ENCODE results near the gene GNA12. TPM values are rescaled to one million over a fixed set of nuclear protein-coding genes. Genes with fewer than 3 reads are reported as not detected.

The GNA12 gene
- polyA plus RNA-seq, 1 donor (not counting 4 experiments of a cell fraction or from before 2014, with no cell fraction given): 35.5 TPM

GRCh38 chr7:2723138-2723850, 120.8 kb downstream of the GNA12 start:
- no peak overlapping the region for H3K27ac ChIP-seq (ENCODE audit: control insufficient read depth, insufficient read depth, low read length)
- no peaks in the 10 kb centered on the region for H3K9me1 ChIP-seq (ENCODE audit: control insufficient read depth, extremely low read depth, insufficient read depth, low read length)
- peaks cover 8% of the 10 kb centered on the region for H3K4me1 ChIP-seq (ENCODE audit: control insufficient read depth, extremely low read depth, insufficient read depth, low read length)
- FAIRE-seq: no peak
- no peak for DNase-seq (ENCODE audit: low read depth, low spot score)
- H2AFZ ChIP-seq (ENCODE audit: control insufficient read depth, low read length): no peak overlapping the region
- H3K4me3 ChIP-seq (ENCODE audit: control insufficient read depth in 2 of 3, extremely low read depth in 1 of 3, insufficient read depth in 2 of 3, low read depth in 1 of 3, low read length in 3 of 3): no peak overlapping the region
- no peak overlapping the region for H3K4me2 ChIP-seq (ENCODE audit: control insufficient read depth, extremely low read depth, insufficient read depth, low read depth, low read length)
- H3K27me3 ChIP-seq (ENCODE audit: control insufficient read depth, extremely low read depth, insufficient read depth, low read length): no peaks in the 10 kb centered on the region
- H3K9me3 ChIP-seq (ENCODE audit: control insufficient read depth, low read depth, low read length): no peaks in the 10 kb centered on the region
- no peak overlapping the region for H3K9ac ChIP-seq (ENCODE audit: control insufficient read depth, extremely low read depth, insufficient read depth, low read length)
- H3K36me3 ChIP-seq (ENCODE audit: control insufficient read depth in 2 of 2, extremely low read depth in 1 of 2, insufficient read depth in 2 of 2, low read length in 2 of 2): peaks cover 5 to 8% of the 10 kb centered on the region in 2 experiments
- dilution Hi-C loops (cut with MboI; ENCODE audit: extremely low pct_ligation_motif_present, low sequenced_read_pairs): no loop called here
- no peaks in the 10 kb centered on the region for H4K20me1 ChIP-seq (ENCODE audit: control insufficient read depth, extremely low read depth, insufficient read depth, low read length)
- TF ChIP-seq EZH2 (IDR thresholded peaks at IDR 0.05; ENCODE audit: low read length): no peak
- H3K79me2 ChIP-seq (ENCODE audit: control insufficient read depth, insufficient read depth, low read length): no peaks in the 10 kb centered on the region

- Histone ChIP-seq H2AFZ (ENCODE audit: control insufficient read depth, low read length) (no peak overlapping the region), H3K9ac (ENCODE audit: control insufficient read depth, extremely low read depth, insufficient read depth, low read length) (no peak overlapping the region), H3K79me2 (ENCODE audit: control insufficient read depth, insufficient read depth, low read length) (no peaks in the 10 kb centered on the region), H3K27ac (ENCODE audit: control insufficient read depth, insufficient read depth, low read length) (no peak overlapping the region), H3K27me3 (ENCODE audit: control insufficient read depth, extremely low read depth, insufficient read depth, low read length) (no peaks in the 10 kb centered on the region), H4K20me1 (ENCODE audit: control insufficient read depth, extremely low read depth, insufficient read depth, low read length) (no peaks in the 10 kb centered on the region), H3K4me2 (ENCODE audit: control insufficient read depth, extremely low read depth, insufficient read depth, low read depth, low read length) (no peak overlapping the region), H3K4me3 (ENCODE audit: control insufficient read depth in 2 of 3, extremely low read depth in 1 of 3, insufficient read depth in 2 of 3, low read depth in 1 of 3, low read length in 3 of 3) (no peak overlapping the region), H3K9me3 (ENCODE audit: control insufficient read depth, low read depth, low read length) (no peaks in the 10 kb centered on the region), H3K9me1 (ENCODE audit: control insufficient read depth, extremely low read depth, insufficient read depth, low read length) (no peaks in the 10 kb centered on the region), H3K36me3 (ENCODE audit: control insufficient read depth in 2 of 2, extremely low read depth in 1 of 2, insufficient read depth in 2 of 2, low read length in 2 of 2) (peaks cover 5 to 9% of the 10 kb centered on the region in 2 experiments), H3K4me1 (ENCODE audit: control insufficient read depth, extremely low read depth, insufficient read depth, low read length) (peaks cover 8% of the 10 kb centered on the region)
- no peak for TF ChIP-seq EZH2 (IDR thresholded peaks at IDR 0.05; ENCODE audit: low read length)
- TF ChIP-seq CTCF (optimal IDR thresholded peaks at IDR 0.05 in 1 of 3, IDR thresholded peaks at IDR 0.05 in 1 of 3, conservative IDR thresholded peaks at IDR 0.05 in 1 of 3; ENCODE audit: extremely low read depth in 1 of 3, insufficient read depth in 2 of 3, low read length in 3 of 3): no peak
- dilution Hi-C loops (cut with MboI; ENCODE audit: extremely low pct_ligation_motif_present, low sequenced_read_pairs): no loop called here
- DNase-seq (ENCODE audit: low read depth, low spot score) (no peak), FAIRE-seq (no peak)
Observed at GRCh38 chr7:2722591-2722990, 121.5 kb downstream of the GNA12 start.

Measured in keratinocyte (primary cell).